H1 (cell line): Measurements from ENCODE around the gene GNG7. TPM values are rescaled to one million over a fixed set of nuclear protein-coding genes. Genes with fewer than 3 reads are reported as not detected.
A peak's percentile ranks its signal among the peaks of the same experiment; 100 is the strongest.

Experiments used
- CTCF ChIA-PET: fragments of 300-600 bp; sonication (Branson Sonifier 250); formaldehyde crosslinking; loops from one replicate; lab custom pipeline; 2021; ENCODE audit not compliant: partially characterized antibody; lab: Charles Lee
- POLR2A ChIA-PET: fragments of 300-600 bp; sonication (Branson Sonifier 250); formaldehyde crosslinking; loops from one replicate; lab custom pipeline; 2021; ENCODE audit warnings: inconsistent platforms; ENCODE audit not compliant: partially characterized antibody; lab: Charles Lee
- DNase-seq, 2 experiments: peaks; one replicate each; pipeline versions ENCODE4 v3.0.0 to v3.0.0-alpha.2; 2010 to 2022; ENCODE audit warnings: low spot score in 2 of 2, low read depth in 1 of 2, mixed read lengths in 1 of 2
- FAIRE-seq: peaks from 2 replicates; lab custom pipeline; 2011; peaks lifted over from hg19 to GRCh38; lab: Jason Lieb, UNC
- H2AFZ ChIP-seq: 2 replicates; pipeline ENCODE4 v1.8.1; 2012; ENCODE audit warnings: low read length, inconsistent platforms
- H2AK5ac ChIP-seq: 2 replicates; pipeline ENCODE4 v1.6.1; 2013; ENCODE audit warnings: low read depth, low read length
- H2BK120ac ChIP-seq: replicated peaks from 2 replicates; pipeline ENCODE3; 2013; ENCODE audit warnings: low read depth, low read length, inconsistent platforms
- H2BK12ac ChIP-seq: 2 replicates; pipeline ENCODE4 v1.6.1; 2013; ENCODE audit warnings: low read depth, low read length
- H2BK15ac ChIP-seq: 2 replicates; pipeline ENCODE4 v1.6.1; 2013; ENCODE audit warnings: low read length
- H2BK20ac ChIP-seq: 2 replicates; pipeline ENCODE4 v1.6.1; 2013; ENCODE audit warnings: low read length
- H2BK5ac ChIP-seq: 2 replicates; pipeline ENCODE4 v1.6.1; 2013; ENCODE audit warnings: low read depth, low read length
- H3K14ac ChIP-seq: 2 replicates; pipeline ENCODE4 v1.6.1; 2013; ENCODE audit warnings: inconsistent platforms; ENCODE audit not compliant: insufficient read length
- H3K18ac ChIP-seq: 2 replicates; pipeline ENCODE4 v1.6.1; 2013; ENCODE audit warnings: low read length; ENCODE audit errors: extremely low read depth
- H3K23ac ChIP-seq: 2 replicates; pipeline ENCODE4 v1.6.1; 2013; ENCODE audit warnings: inconsistent platforms; ENCODE audit not compliant: insufficient read length
- H3K23me2 ChIP-seq: 2 replicates; pipeline ENCODE4 v1.6.1; 2013; ENCODE audit warnings: low read depth, low read length
- H3K27ac ChIP-seq: 2 replicates; pipeline ENCODE4 v1.6.1; 2011; ENCODE audit warnings: low read depth, low read length, inconsistent platforms
- H3K27me3 ChIP-seq, 4 experiments: replicated peaks in 1 of 4; 1 replicate in 1 of 4; 2 replicates in 3 of 4; pipeline versions ENCODE4 v1.6.1 to v1.8.1; 2011 to 2013; ENCODE audit warnings: low read length in 3 of 4, mild to moderate bottlenecking in 3 of 4, inconsistent platforms in 2 of 4, mixed read lengths in 2 of 4, moderate library complexity in 1 of 4; ENCODE audit not compliant: control insufficient read depth in 3 of 4, insufficient read depth in 3 of 4; ENCODE audit errors: extremely low read depth in 1 of 4
- H3K36me3 ChIP-seq, 4 experiments: 2 replicates each; pipeline versions ENCODE4 v1.6.1 to v1.8.1; 2011 to 2013; ENCODE audit warnings: mild to moderate bottlenecking in 4 of 4, low read length in 3 of 4, moderate library complexity in 2 of 4, control low read depth in 1 of 4, inconsistent platforms in 1 of 4; ENCODE audit not compliant: insufficient read depth in 4 of 4, control insufficient read depth in 2 of 4
- H3K4ac ChIP-seq: replicated peaks from 2 replicates; pipeline ENCODE3; 2013; ENCODE audit warnings: low read length, low read depth, mixed read lengths, inconsistent platforms; ENCODE audit not compliant: insufficient read length
- H3K4me1 ChIP-seq, 4 experiments: replicated peaks in 1 of 4; 1 replicate in 1 of 4; 2 replicates in 3 of 4; pipeline versions ENCODE4 v1.6.1 to v1.8.1; 2011 to 2013; ENCODE audit warnings: low read length in 3 of 4, inconsistent platforms in 2 of 4, mixed read lengths in 1 of 4; ENCODE audit not compliant: insufficient read depth in 4 of 4, control insufficient read depth in 3 of 4
- H3K4me2 ChIP-seq, 2 experiments: 2 replicates each; pipeline versions ENCODE4 v1.6.1 to v1.8.1; 2011 to 2013; ENCODE audit warnings: low read depth in 2 of 2, low read length in 2 of 2, control low read depth in 1 of 2, inconsistent platforms in 1 of 2, mild to moderate bottlenecking in 1 of 2; ENCODE audit not compliant: insufficient read depth in 1 of 2
- H3K4me3 ChIP-seq, 4 experiments: fragments of 200-600, 300-600 bp in 1 of 4; sonication (generic), shearing (Covaris generic), sonication (Bioruptor Twin) in 1 of 4; 2 replicates each; pipeline versions ENCODE4 v1.5.1 to v1.8.1; 2011 to 2016; ENCODE audit warnings: low read length in 4 of 4, low read depth in 3 of 4, control low read depth in 2 of 4, inconsistent platforms in 2 of 4, mild to moderate bottlenecking in 2 of 4, mixed read lengths in 1 of 4, moderate library complexity in 1 of 4; ENCODE audit not compliant: insufficient read depth in 2 of 4; ENCODE audit errors: extremely low read depth in 1 of 4
- H3K56ac ChIP-seq: replicated peaks from 2 replicates; pipeline ENCODE3; 2013; ENCODE audit warnings: low read depth, mild to moderate bottlenecking, mixed read lengths, low read length, inconsistent platforms; ENCODE audit not compliant: insufficient read length
- H3K79me1 ChIP-seq: 2 replicates; pipeline ENCODE4 v1.6.1; 2013; ENCODE audit warnings: low read depth, low read length, control low read depth
- H3K79me2 ChIP-seq, 2 experiments: 2 replicates each; pipeline versions ENCODE4 v1.6.1 to v1.8.1; 2012 to 2013; ENCODE audit warnings: low read length in 2 of 2, mild to moderate bottlenecking in 2 of 2, inconsistent platforms in 1 of 2; ENCODE audit not compliant: insufficient read depth in 2 of 2, control insufficient read depth in 1 of 2
- H3K9ac ChIP-seq, 4 experiments: replicated peaks in 1 of 4; 1 replicate in 1 of 4; 2 replicates in 3 of 4; pipeline versions ENCODE4 v1.6.1 to v1.8.1; 2011 to 2013; ENCODE audit warnings: low read depth in 3 of 4, low read length in 3 of 4, control low read depth in 2 of 4, mild to moderate bottlenecking in 2 of 4, moderate library complexity in 2 of 4, inconsistent platforms in 1 of 4; ENCODE audit errors: extremely low read depth in 1 of 4
- H3K9me3 ChIP-seq, 2 experiments: 2 replicates each; pipeline versions ENCODE4 v1.6.1 to v1.8.1; 2012 to 2013; ENCODE audit warnings: mild to moderate bottlenecking in 2 of 2, moderate library complexity in 2 of 2, control low read depth in 1 of 2, inconsistent platforms in 1 of 2, low read depth in 1 of 2, low read length in 1 of 2, mixed read lengths in 1 of 2; ENCODE audit not compliant: insufficient read depth in 2 of 2
- H4K20me1 ChIP-seq, 2 experiments: replicated peaks in 1 of 2; 2 replicates each; pipeline versions ENCODE3 to v1.8.1; 2011 to 2013; ENCODE audit warnings: inconsistent platforms in 2 of 2, low read length in 2 of 2, mild to moderate bottlenecking in 1 of 2; ENCODE audit not compliant: insufficient read depth in 2 of 2, control insufficient read depth in 1 of 2
- H4K5ac ChIP-seq: 2 replicates; pipeline ENCODE4 v1.6.1; 2013; ENCODE audit warnings: low read length, low read depth, mixed read lengths, inconsistent platforms; ENCODE audit not compliant: insufficient read length
- H4K8ac ChIP-seq: 2 replicates; pipeline ENCODE4 v1.8.0; 2013; ENCODE audit warnings: mild to moderate bottlenecking, moderate library complexity, low read length, inconsistent platforms; ENCODE audit not compliant: insufficient read depth; ENCODE audit errors: extremely low read depth
- H4K91ac ChIP-seq: replicated peaks from 2 replicates; pipeline ENCODE3; 2013; ENCODE audit warnings: low read length, mixed read lengths, inconsistent platforms; ENCODE audit not compliant: insufficient read length
- BACH1 ChIP-seq: IDR thresholded peaks from 2 replicates; pipeline ENCODE4 v1.6.1; 2012; ENCODE audit warnings: low read length, improper control_type of control experiment
- BCL11A ChIP-seq, 2 experiments: IDR thresholded peaks; one replicate each; pipeline ENCODE4 v1.6.1; 2011; ENCODE audit warnings: low read depth in 2 of 2, low read length in 2 of 2, mild to moderate bottlenecking in 2 of 2
- CHD1 ChIP-seq: IDR thresholded peaks from 2 replicates; pipeline ENCODE4 v1.6.1; 2012; ENCODE audit warnings: low read depth, low read length, improper control_type of control experiment
- EP300 ChIP-seq, 2 experiments: IDR thresholded peaks; 1 replicate in 1 of 2; 2 replicates in 1 of 2; pipeline ENCODE4 v1.6.1; 2011 to 2012; ENCODE audit warnings: low read depth in 2 of 2, low read length in 2 of 2, mild to moderate bottlenecking in 2 of 2, borderline replicate concordance in 1 of 2, inconsistent platforms in 1 of 2, moderate library complexity in 1 of 2
- JUN ChIP-seq: IDR thresholded peaks from 2 replicates; pipeline ENCODE4 v1.6.1; 2011; ENCODE audit warnings: low read depth, mild to moderate bottlenecking, improper control_type of control experiment, low read length
- JUND ChIP-seq: IDR thresholded peaks from 2 replicates; pipeline ENCODE4 v1.6.1; 2011; ENCODE audit warnings: mild to moderate bottlenecking, improper control_type of control experiment, low read length
- KDM1A ChIP-seq: fragments of 200-600, 300-600 bp; sonication (generic); IDR thresholded peaks from 2 replicates; pipeline ENCODE4 v1.7.1; 2016; ENCODE audit warnings: mild to moderate bottlenecking, low read length, borderline replicate concordance
- POLR2A ChIP-seq, 2 experiments: IDR thresholded peaks; 1 replicate in 1 of 2; 2 replicates in 1 of 2; pipeline ENCODE4 v1.6.1; 2011; ENCODE audit warnings: low read depth in 2 of 2, low read length in 2 of 2, mild to moderate bottlenecking in 2 of 2; ENCODE audit errors: control extremely low read depth in 1 of 2
- POU5F1 ChIP-seq: IDR thresholded peaks from 2 replicates; pipeline ENCODE4 v1.6.1; 2011; ENCODE audit warnings: low read depth, mild to moderate bottlenecking, low read length, moderate library complexity
- SAP30 ChIP-seq: fragments of 300-600 bp; sonication (generic); IDR thresholded peaks from 2 replicates; pipeline ENCODE4 v1.7.1; 2012; ENCODE audit warnings: low read length, moderate library complexity, mild to moderate bottlenecking, inconsistent platforms; ENCODE audit not compliant: insufficient read depth, insufficient replicate concordance
- WGBS, 2 experiments: shearing (Covaris generic) in 1 of 2; methylation state at CpG; one replicate each; pipeline versions ENCODE4 v1.1.6 to v1.1.7; 2013 to 2015; ENCODE audit warnings: low lambda C conversion rate in 2 of 2, mixed read lengths in 2 of 2, inconsistent platforms in 1 of 2, low coverage in 1 of 2, missing lambda C conversion rate in 1 of 2; ENCODE audit not compliant: insufficient replicate concordance in 2 of 2, insufficient coverage in 1 of 2, insufficient read length in 1 of 2; ENCODE audit errors: extremely low coverage in 1 of 2, missing lambda C conversion rate in 1 of 2; 5-methylcytosine and 5-hydroxymethylcytosine counted together
- polyA plus RNA-seq, 7 experiments: library from polyadenylated mRNA; depleted of rRNA in 3 of 7; stranded (reverse) in 5 of 7; unstranded in 2 of 7; fragments of >200 nt in 5 of 7; fragments of 200-250 nt in 2 of 7; gene quantifications; 1 replicate in 5 of 7; 2 replicates in 1 of 7; 4 replicates in 1 of 7; pipeline versions ENCODE4 v1.2.1 to v1.2.3, GENCODE V29; 2011 to 2013; ENCODE audit warnings: missing spikeins in 2 of 7, mixed read lengths in 2 of 7
- total RNA-seq: library from RNA; stranded (reverse); fragmentation: NEBNext Ultra II Directional; extraction: Animal tissue kit (Norgen Biotek cat#: 25700); gene quantifications from 2 replicates; pipeline ENCODE4 v1.2.1, GENCODE V29; 2021
- TF ChIP-seq, protein P1 (sequence below): IDR thresholded peaks from 2 replicates; pipeline ENCODE4 v1.6.1; 2011; ENCODE audit warnings: low read length, improper control_type of control experiment
- TF ChIP-seq, protein P2 (sequence below): IDR thresholded peaks from 2 replicates; pipeline ENCODE4 v1.6.1; 2012; ENCODE audit warnings: inconsistent platforms

The GNG7 gene
- total and polyA plus RNA-seq, 2 of the 8 experiments (the other 6 are each of a cell fraction or from before 2014, with no cell fraction given): 2.8 to 7.8 TPM

DNA sequence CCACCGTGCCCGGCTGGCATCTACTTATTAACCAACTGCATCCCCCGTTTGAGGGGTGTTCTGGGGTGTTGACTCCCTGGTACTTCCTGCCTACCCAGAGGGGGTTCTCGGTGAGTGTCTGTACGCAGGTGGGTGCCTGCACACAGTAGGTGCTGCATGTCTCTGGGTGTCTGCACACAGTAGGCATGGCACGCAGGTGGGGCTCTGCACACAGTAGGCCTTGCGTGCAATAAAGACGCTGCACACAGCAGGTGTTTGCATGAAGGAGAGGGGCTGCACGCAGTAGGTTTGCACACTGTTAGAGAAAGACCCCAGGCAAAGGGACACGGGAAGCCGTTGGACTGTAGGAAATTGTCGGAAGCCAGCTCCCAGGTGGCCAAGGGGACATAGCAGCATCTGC, 215.4 kb downstream of the GNG7 start:
- Histone ChIP-seq H3K27me3 (peaks cover 15 to 44% (median 30%) of the 10 kb centered on the region in 4 experiments), H3K23me2 (peaks cover 12% of the 10 kb centered on the region; the same call in 1 of the 2 replicates), H4K91ac (no peak overlapping the region), H2AK5ac (peak overlapping the region; percentile 39; the same call in 1 of the 2 replicates), H3K4me3 (no peak overlapping the region), H3K18ac (no peak overlapping the region), H4K20me1 (peaks cover 2 to 3% of the 10 kb centered on the region in 2 experiments), H2AFZ (no peak overlapping the region), H3K79me1 (no peaks in the 10 kb centered on the region), H2BK120ac (no peak overlapping the region), H3K4ac (no peak overlapping the region), H3K9me3 (0 out of 4 replicates have a peak, but pooled peaks cover 0 to 5% of the 10 kb centered on the region in 2 experiments), H2BK5ac (no peak overlapping the region), H2BK20ac (no peak overlapping the region), H3K27ac (no peak overlapping the region), H2BK12ac (peak overlapping the region; percentile 27; the same call in 1 of the 2 replicates), H3K9ac (no peak overlapping the region), H3K23ac (no peak overlapping the region), H3K79me2 (no peaks in the 10 kb centered on the region), H3K36me3 (no peaks in the 10 kb centered on the region), H3K56ac (no peak overlapping the region), H3K4me2 (no peak overlapping the region), H3K4me1 (peaks cover 0 to 10% (median 6%) of the 10 kb centered on the region in 4 experiments; a peak in 6 of 7 replicates), H2BK15ac (no peak overlapping the region), H3K14ac (no peak overlapping the region), H4K8ac (no peak overlapping the region), H4K5ac (no peak overlapping the region)
- WGBS, 2 experiments: 85% methylated on average over 12 of the region's 12 CpGs; no CpG with 5 or more reads in 1 of the 2 experiments
- no peak for DNase-seq
- POLR2A ChIA-PET: interaction anchor here (0.7 to 16.3 kb wide), 4 partner anchors 10 to 54 kb away, joined by 3 to 216 read pairs (median 4); partner anchors contain the start of gene GADD45B
- CTCF ChIA-PET: interaction anchor here (1.5 kb wide), 1 partner anchor 124 kb away, joined by 7 read pairs; no protein-coding TSS in a partner anchor
- no peak for FAIRE-seq
- no peak for TF ChIP-seq CHD1
- no peak for TF ChIP-seq POU5F1
- no peak for TF ChIP-seq BCL11A (IDR thresholded peaks at IDR 0.05; ENCODE audit: low read depth in 2 of 2, low read length in 2 of 2)
- no peak for TF ChIP-seq JUN
- TF ChIP-seq POLR2A (IDR thresholded peaks at IDR 0.05; ENCODE audit: control extremely low read depth in 1 of 2, low read depth in 2 of 2, low read length in 2 of 2): no peak
- TF ChIP-seq KDM1A: no peak
- TF ChIP-seq, protein P1, sequence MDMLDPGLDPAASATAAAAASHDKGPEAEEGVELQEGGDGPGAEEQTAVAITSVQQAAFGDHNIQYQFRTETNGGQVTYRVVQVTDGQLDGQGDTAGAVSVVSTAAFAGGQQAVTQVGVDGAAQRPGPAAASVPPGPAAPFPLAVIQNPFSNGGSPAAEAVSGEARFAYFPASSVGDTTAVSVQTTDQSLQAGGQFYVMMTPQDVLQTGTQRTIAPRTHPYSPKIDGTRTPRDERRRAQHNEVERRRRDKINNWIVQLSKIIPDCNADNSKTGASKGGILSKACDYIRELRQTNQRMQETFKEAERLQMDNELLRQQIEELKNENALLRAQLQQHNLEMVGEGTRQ: no peak
- no peak for TF ChIP-seq SAP30
- no peak for TF ChIP-seq JUND
- TF ChIP-seq, protein P2, sequence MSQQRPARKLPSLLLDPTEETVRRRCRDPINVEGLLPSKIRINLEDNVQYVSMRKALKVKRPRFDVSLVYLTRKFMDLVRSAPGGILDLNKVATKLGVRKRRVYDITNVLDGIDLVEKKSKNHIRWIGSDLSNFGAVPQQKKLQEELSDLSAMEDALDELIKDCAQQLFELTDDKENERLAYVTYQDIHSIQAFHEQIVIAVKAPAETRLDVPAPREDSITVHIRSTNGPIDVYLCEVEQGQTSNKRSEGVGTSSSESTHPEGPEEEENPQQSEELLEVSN: no peak
- no peak for TF ChIP-seq EP300 (IDR thresholded peaks at IDR 0.05; ENCODE audit: borderline replicate concordance in 1 of 2, low read depth in 2 of 2, low read length in 2 of 2)
- no peak for TF ChIP-seq BACH1
